ENCODE measurements around the gene CNTN1.
A peak's percentile ranks its signal among the peaks of the same experiment; 100 is the strongest.
"Not testable (repeated sequence)": the region's sequence is repeated elsewhere in the genome, so short reads cannot be mapped to it uniquely, and the experiment has no call there.

Gene CNTN1

DNA sequence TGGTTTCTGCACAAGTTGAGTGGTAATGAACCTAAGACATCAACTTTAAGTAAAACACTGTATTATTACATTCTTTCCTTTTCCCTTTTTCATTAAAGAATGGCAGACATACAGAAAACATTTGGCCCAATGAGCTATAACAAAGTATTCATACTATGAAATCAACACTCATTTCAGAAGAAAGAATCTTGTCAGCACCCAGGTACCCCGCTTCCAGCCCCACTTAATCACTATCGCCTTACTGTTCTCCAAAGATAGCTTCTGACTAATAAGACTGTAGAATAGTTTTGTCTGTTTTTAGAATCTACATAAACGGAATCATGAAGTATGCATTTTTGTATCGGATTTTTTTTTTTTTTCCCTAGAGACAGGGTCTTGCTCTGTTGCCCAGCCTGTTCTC is 9.5 kb downstream of the CNTN1 start:
- FAIRE-seq, result no peak

DNA sequence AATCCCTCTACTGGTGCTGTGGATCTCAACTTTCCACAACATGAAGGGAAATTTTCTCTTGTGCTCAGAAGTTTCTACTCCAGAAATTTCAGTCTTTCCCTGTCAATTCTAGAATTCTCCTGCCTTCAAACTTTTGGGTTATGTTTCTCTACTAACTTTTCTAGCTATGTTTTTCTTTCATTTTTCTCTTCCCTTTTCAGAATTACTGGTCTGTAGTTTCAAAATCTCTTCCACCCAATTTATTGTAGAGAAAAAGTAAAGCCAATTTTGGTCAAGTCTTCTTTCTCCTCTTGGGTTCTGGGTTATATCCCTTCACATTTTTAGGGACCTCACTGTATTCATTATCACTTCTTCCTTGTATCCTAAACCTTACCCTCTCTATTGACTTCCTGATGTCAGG is 18.9 kb downstream of the CNTN1 start:
- FAIRE-seq, result no peak

DNA sequence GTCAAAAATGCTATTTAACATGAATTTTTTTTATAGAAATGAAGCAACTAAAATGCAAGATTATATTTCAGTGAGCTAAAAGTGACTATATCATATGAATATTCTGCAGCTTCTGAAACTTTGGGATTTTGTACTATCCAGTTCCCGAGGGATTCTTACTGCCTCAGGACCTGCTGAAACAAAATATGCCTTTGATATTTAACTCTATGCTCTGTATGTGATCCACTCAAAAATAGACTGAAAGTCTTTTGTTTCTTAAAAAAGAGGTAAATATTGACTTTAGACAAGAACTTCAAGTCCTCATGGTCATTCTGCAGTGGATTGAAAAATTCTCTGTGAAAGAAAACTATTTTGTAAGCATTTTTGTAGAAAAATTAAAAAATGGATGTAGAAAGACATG is 22.4 kb downstream of the CNTN1 start:
- no peak for FAIRE-seq

DNA sequence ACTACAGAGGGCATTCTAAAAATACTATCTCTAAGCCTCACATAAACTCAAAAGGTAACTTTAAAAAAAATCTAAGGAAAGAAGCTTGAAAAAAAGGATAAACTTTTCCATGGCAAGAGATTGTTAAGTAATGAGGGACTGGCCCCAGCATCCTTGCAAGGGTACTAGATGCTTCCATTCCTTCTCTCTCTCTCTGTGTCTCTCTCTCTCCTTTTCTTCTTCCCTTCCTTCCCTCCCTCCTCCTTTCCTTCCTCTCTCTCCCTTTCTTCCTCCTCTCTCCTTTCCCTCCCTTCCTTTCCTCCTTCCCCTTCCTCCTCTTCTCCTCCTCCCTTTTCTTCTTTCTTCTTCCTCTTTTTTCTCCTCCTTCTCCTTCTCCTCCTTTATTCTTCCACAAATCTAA is 23.8 kb downstream of the CNTN1 start:
- no peak for FAIRE-seq

DNA sequence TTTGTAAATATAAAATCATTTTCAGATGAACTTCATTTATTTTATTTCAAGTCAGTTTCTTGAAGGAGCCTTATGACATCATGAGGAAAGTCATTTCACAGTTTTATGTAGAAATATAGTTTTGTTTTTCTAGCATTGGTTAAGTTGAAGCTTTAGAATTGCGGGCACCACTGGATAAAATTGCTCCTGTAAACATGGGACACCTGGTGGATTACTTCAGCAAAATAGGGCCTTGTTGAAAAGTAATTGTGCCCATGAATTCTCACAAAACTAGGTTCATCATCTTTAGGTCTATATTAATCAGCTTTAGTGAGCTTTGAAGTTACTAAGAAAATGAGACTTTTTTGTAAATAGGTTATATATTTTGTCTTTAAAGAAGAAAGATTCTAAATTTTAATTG is 25.3 kb downstream of the CNTN1 start:
- no peak for FAIRE-seq

DNA sequence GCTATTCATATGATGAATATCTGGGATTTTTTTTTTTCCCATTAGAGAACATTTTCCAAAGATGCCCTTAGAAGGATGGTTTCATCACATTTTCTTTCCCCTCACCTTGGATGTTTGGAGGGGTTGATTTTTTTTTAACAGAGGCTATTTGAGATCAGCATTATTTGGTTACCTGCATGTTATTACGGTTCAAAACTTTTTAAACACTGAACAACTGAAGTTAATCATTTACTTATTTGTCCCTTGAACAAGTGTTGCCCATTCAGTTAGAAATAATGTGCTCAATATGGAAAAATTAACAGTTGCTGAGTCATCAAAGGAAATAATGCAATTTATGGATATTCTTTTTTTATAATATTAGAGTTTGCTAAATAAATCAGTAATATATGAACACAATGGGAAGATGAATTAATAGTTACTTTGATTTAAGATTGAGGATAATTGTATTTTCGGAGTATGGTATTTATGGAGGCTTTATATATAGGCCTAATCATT is 26.7 kb downstream of the CNTN1 start:
- peak; percentile 92 for FAIRE-seq

DNA sequence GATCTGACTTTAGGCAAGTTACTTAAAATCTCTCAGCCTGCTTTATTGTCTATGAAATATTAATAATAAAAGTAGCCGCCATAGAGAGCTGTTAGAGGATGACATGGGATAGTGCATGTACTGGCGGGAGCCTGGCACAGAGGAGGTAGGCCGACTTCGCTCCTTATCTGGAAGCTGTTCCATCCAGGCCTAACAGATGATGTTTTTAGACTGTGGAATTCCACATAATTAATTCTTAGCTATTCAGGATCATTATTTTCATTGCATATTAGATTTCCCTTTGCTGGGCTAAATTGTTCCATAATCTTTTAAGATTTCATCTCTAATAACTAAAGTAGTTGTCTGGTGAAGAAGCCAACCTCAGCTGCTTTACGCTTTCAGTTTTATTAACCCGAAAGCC is 30.8 kb downstream of the CNTN1 start:
- no peak for FAIRE-seq

DNA sequence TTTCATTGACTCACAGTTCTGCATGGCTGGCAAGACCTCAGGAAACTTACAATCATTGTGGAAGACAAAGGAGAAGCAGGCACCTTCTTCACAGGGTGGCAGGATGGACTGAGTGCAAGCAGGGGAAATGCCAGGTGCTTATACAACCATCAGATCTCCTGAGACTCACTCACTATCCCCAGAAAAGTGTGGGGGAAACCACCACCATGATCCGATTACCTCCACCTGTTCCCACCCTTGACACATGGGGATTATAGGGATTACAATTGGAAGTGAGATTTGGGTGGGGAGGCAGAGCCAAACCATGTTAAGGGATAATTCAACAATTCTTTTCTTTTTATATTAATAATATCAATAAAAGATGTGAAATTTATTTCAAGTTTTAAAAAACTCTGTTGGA is 34.1 kb downstream of the CNTN1 start:
- FAIRE-seq, result no peak

DNA sequence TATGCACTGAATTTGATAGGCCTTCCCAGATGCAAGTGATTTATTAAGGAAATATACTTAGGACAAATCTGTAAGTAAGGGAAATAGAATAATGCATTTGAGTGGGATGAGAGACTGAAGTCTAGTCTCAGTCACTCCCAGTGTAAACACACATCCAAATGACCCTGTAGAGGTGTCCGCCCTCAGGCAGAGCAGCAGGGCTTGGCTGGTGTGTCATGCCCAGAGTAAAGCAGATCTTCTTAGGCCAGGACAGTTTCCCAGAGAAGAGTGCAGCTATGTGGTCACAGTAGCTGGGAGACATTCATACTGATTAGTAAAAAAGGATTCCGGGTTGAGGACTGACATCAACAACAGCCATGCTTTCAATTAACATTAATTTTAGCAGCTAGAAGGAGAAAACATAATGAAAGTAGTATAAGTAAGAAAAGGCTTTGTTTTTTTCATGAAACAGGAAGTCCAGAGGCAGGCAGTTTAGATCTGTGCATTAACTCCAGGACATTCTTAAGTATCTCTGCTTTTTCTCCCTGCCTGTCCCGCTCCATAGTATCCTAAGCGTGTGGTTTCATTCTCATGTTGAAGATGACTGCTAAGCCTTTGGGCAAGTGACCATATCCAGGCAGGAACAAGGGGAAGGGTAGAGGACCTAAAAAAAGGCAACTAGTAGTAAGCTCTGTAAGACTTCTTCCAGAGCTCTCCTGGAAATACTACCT is 35.7 kb downstream of the CNTN1 start:
- no peak for FAIRE-seq

DNA sequence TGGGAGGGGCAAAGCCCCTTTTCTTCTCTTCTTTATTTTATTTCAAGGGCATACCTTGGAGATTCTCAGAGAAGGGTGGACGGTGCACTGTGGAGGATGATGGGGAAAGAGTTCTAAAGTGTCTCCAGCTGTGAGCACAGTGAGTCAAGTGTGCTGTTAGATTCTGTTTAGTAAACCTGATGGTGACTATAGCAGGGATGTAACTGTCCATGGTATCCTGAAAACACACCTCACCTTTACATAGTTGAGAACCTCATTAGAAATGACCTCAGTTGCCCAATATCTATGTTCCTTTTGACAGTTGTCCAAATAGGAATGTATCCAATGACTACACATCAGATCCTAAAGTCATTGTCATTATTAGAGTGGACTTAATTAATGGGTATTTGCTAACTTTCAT is 38.0 kb downstream of the CNTN1 start:
- no peak for FAIRE-seq

DNA sequence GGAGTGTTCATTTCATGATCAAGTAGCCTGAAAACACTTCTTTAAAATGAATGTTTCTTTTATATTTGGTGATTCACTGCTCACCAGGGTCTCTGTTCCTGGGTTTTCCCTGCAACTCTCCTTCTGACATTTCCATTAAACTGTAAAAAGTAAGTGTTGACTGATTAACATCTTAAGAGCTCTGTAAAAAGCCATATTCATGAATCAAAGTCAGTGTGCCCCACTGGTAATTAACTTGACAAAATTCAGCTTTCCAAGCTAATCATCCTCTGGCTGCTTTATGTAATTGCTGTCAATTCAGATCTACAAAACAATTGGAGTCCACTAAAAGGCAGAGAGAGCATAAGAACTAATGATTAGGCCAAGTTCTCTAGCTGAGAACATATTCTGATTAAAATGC is 41.6 kb downstream of the CNTN1 start:
- peak; percentile 86 for FAIRE-seq

DNA sequence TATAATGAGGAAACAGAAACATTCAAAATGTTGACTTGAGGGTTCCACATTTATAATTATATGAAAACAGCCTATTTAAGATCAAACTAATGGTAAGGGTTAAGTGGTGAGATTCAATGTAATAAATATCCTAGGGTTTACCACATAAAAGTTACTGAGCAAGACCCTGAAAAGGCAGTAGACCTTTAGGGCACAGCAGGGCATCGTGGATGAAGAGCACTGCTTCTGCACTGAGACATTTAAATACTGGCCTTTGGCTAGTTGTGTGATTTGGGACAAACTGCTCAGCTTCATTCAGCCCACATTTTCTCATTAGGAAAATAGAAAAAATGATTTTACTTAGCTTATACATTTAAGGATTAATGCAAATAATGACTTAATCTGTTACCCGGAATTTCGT is 42.0 kb downstream of the CNTN1 start:
- no peak for FAIRE-seq

DNA sequence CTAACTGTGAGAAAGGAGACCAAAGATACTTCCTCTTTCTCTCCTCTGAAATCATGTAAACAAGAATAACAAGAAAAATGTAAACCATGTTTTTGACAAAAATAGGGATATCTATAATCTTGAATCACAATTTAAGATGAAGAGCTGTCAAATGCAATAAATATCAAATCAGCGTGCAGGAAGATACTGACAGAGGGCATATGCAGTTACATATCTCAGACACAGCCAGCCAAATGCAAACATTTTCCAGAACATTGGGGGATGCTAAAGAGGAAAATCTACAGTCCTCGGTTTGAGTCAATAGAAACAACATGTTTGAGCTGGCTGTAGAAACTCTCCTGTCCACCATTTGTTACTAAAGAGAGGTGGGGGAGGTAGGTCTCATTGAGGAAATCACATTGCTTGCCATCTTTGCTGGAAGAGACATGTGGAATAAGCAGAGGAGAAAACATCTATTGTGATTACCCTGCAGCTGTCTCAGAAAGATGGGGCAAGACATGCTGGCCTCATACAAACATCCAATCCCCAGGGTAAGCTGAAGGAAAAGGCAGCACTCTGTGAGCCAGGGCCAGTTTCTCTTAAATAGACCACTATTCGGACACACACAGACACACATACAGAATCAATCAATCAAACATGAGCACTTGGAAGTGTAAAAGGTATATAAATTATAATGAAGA is 43.5 kb downstream of the CNTN1 start:
- FAIRE-seq, result no peak

DNA sequence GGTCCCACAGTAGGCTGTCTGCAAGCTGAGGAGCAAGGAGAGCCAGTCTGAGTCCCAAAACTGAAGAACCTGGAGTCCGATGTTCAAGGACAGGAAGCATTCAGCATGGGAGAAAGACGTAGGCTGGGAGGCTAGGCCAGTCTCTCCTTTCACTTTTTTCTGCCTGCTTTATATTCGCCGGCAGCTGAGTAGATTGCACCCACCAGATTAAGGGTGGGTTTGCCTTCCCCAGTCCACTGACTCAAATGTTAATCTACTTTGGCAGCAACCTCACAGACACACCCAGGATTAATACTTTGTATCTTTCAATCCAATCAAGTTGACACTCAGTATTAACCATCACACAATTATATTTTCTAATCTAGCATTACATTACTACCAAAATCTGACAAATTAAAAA is 45.2 kb downstream of the CNTN1 start:
- FAIRE-seq, result not testable (repeated sequence)

DNA sequence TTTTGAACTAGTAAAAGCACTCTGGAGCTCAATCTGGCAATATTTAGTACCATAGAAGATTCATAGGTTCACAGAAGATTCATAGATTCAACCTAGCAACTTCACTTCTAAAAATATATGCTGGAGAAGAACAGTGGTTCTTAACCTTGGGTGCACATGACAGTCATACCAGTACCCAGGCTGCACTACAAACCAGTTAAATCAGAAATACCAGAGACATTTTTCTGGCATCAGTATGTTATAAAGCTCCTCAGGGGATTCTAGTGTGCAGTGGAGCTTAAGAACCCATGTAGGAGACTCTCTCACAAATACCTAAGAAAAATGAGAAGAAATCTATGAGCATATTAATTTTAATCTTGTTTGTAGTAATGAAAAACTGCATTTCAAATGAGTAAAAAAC is 46.6 kb downstream of the CNTN1 start:
- FAIRE-seq, result peak; percentile 27

DNA sequence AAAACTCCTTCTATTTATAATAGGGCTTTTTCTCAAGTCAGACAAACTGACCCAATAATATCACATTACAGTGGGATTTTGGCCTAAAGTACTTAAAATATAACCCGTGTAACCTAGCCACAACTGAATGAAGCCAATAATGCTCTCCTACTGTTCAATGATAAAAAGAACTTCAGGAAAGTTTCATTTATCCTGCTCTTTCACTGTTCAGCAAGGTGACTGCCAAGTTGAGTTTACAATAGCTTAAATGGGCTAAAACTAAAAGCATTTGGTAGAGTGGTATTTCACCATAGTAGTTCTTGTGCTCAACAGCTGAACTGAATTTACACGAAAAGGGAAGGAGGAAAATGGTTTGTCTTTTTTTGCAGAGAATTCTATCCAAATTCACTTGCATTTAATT is 49.8 kb downstream of the CNTN1 start:
- FAIRE-seq, result no peak

DNA sequence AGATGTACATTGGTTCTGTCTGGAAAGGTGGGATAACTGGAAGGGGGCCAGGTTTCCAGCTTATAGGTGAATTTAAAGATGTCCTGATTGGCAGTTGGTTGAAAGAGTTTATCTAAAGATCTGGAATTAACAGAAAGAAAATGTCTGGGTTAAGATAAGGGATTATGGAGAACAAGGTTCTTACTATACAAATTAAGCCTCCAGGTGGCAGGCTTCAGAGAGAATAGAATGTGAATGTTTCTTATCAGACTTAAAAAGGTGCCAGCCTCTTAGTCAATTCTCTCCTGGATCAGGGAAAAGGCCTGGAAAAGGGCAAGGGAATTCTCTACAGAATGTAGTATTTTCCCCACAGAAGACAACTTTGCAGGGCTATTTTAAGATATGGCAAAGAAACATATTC is 53.1 kb downstream of the CNTN1 start:
- peak; percentile 17 for FAIRE-seq

DNA sequence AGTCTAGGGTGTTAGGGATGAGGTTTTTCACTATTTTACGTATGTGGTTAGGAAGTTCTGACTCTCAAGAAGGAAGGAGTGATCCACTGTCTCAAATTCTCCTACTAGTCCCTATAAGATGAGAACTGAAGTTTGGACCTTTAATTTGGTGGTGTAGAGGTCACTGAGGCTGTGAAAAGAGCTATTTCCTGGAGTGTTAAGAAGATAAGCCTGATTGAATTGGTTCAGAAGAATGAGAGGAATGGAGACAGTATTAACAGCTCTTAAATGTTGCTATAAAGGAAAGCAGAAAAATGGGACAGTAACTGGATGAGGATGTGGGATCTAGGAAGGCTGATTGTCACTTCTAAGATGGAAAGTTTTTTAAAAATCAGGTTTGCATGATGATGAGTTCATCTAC is 57.6 kb downstream of the CNTN1 start:
- FAIRE-seq, result no peak

DNA sequence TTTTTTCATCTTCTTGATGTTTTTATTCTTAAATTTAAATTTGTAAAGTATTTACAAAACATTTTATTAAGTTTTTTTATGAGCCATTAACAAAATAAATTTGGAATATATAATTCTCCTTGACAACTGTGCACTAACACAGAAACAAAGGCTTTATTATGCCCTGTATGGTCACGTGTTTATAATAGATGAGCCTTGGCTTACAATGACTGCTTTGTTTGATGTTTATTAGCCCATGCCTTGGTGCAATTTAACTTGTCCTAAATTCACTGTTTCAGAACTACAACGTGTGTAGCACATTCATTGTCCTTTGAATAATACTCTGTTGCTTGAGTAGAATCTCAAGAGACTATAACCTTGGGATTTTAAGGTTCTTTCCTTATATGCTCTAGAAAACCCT is 59.8 kb downstream of the CNTN1 start:
- FAIRE-seq, result peak; percentile 66

DNA sequence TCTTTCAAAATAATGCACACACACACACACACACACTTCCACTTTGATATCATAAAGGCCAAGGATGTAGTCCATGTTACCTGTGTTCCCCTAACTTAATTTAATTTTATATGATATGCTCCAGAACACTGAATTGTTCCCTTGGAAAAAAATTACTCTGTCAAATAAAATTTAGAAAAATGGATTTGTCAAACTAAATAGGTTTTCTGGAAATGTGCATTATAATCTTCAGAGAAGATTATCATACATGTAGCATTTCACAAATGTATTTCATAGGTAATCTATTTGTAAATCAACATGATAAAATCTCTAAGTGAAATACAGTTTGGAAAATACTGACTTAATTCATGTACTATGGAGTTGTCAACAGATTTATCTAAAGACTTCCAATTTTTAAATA is 68.6 kb downstream of the CNTN1 start:
- peak; percentile 49 for FAIRE-seq

DNA sequence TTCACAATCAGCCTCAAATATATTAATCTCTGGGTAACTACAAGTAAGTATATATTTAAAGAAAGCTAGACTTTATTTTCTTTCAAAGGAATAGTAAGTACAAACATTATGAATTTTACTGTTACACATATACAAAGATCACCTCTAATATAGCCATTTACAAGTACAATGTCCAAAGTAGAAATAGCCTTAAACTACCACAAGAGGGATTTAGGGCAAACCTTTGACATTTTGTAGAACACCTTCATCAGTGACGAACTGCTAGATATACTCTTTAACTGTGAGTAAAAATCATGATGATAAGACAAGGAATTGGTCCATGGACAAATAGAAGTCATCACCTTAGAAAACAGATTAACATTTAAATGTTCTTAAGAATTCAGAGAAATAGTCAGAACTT is 69.8 kb downstream of the CNTN1 start:
- FAIRE-seq, result peak; percentile 73

DNA sequence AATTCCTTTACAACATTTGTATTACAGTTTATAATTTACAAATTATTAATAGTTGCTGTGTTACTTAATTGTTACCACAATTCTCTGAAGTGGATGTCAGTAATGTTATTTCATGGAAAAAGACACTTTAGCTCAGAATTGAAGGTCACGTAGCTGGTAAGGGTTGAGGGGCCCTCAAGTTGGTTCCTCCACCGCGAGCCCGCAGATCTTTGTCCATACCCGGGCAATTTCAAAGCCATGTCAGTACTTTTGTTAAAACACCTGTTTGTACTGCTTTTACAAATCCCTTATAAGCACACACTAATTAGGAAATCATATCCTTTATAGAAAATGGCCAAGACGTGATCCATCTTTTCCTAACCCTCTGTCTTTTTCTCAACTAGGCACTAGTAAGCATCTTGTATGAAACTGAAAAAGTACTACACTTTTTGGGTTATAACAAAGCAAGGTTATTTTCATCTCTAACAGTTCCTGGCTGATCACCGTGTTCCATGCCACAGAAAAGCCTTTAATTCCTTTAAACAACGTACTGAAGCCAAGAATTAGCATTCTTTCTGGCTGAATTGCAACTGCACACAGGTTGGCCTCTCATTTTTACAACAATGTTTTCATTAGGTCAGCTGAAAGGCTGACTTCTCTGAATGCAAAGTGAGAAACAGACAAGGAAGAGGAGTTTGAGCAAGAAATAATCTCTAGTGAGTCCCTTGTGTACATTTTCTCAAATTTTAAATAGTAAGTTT is 76.1 kb downstream of the CNTN1 start:
- FAIRE-seq, result no peak

DNA sequence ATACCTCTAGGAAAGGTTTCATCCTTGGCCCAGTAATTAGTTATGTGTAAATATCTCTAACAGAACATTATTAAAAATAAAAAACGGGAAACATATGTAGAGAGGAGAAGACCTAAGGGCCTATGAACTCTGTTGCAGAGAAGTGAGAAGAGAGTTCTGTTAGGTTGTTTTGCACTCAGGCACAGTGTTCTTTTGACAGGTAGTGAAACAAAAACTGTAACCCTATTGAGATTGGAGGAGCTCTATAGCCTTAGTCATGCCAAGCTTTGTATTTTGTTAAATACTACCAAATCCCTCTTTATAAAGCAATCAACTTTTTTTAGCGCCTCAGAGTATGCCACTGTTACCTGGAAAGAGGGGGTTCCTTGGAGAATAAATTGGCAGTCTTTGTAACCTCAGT is 77.6 kb downstream of the CNTN1 start:
- FAIRE-seq, result no peak

DNA sequence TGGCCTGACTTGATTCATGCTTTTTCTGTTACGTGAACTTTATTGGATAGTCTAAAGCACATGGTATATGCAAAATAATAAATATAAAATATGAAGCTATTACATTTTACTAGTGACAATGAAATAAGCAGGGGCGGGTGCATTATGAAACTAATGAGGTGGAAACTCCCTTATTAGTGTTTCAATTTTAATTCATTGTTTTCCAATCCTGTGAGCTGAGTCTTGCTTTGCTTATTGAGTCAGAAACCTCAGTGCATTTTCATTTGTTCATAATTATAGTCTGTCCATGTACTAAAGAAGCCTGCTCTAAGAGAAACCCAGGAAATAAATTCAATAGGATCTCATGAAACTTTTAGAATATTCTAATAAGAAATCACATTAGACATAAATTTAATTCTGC is 78.5 kb downstream of the CNTN1 start:
- FAIRE-seq, result peak; percentile 9
